ENCODE measurements around the gene QPRT.

- TF ChIP-seq, protein P1, sequence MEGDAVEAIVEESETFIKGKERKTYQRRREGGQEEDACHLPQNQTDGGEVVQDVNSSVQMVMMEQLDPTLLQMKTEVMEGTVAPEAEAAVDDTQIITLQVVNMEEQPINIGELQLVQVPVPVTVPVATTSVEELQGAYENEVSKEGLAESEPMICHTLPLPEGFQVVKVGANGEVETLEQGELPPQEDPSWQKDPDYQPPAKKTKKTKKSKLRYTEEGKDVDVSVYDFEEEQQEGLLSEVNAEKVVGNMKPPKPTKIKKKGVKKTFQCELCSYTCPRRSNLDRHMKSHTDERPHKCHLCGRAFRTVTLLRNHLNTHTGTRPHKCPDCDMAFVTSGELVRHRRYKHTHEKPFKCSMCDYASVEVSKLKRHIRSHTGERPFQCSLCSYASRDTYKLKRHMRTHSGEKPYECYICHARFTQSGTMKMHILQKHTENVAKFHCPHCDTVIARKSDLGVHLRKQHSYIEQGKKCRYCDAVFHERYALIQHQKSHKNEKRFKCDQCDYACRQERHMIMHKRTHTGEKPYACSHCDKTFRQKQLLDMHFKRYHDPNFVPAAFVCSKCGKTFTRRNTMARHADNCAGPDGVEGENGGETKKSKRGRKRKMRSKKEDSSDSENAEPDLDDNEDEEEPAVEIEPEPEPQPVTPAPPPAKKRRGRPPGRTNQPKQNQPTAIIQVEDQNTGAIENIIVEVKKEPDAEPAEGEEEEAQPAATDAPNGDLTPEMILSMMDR (IDR thresholded peaks at IDR 0.05) = no peak
- TF ChIP-seq POLR2AphosphoS5 (IDR thresholded peaks at IDR 0.05; ENCODE audit: low read depth, low read length) = no peak
Measured at GRCh38 chr16:29664091-29664921, 14.7 kb upstream of the QPRT start.
